Germinal center (tissue), 1 donor: Measurements from ENCODE around the gene C5orf52.
A peak's percentile ranks its signal among the peaks of the same experiment; 100 is the strongest.
"Not testable (repeated sequence)": the region's sequence is repeated elsewhere in the genome, so short reads cannot be mapped to it uniquely, and the experiment has no call there.

Experiments used
- DNase-seq: peaks from one replicate; pipeline ENCODE4 v3.0.0; 2012; ENCODE audit warnings: mixed read lengths, low spot score

C5orf52 gene

GRCh38 chr5:157679801-157680200, 8.5 kb downstream of the C5orf52 start:
- no peak for DNase-seq

- DNase-seq: no peak
These were observed 8.9 kb downstream of the C5orf52 start for GRCh38 chr5:157680239-157680638.

GRCh38 chr5:157681048-157681447, 9.7 kb downstream of the C5orf52 start:
- no peak for DNase-seq

GRCh38 chr5:157682257-157682656, 10.9 kb downstream of the C5orf52 start:
- DNase-seq: no peak

- DNase-seq: not testable (repeated sequence)
These were observed 15.2 kb downstream of the C5orf52 start for GRCh38 chr5:157686276-157687197.

- no peak for DNase-seq
These were observed 15.8 kb downstream of the C5orf52 start for GRCh38 chr5:157687198-157687554.

- peak; percentile 43 for DNase-seq
These were observed 18.8 kb downstream of the C5orf52 start for GRCh38 chr5:157689942-157690689.

GRCh38 chr5:157690690-157691433, 19.5 kb downstream of the C5orf52 start:
- DNase-seq: no peak

GRCh38 chr5:157693816-157694215, 22.5 kb downstream of the C5orf52 start:
- DNase-seq: not testable (repeated sequence)

- not testable (repeated sequence) for DNase-seq
These were observed 24.8 kb downstream of the C5orf52 start for GRCh38 chr5:157696154-157696553.

- not testable (repeated sequence) for DNase-seq
These were observed 27.3 kb downstream of the C5orf52 start for GRCh38 chr5:157698674-157699073.

GRCh38 chr5:157703736-157704135, 32.4 kb downstream of the C5orf52 start:
- no peak for DNase-seq

- no peak for DNase-seq
These were observed 37.5 kb downstream of the C5orf52 start for GRCh38 chr5:157708866-157709265.

- no peak for DNase-seq
These were observed 38.0 kb downstream of the C5orf52 start for GRCh38 chr5:157709346-157709745.

- no peak for DNase-seq
These were observed 39.1 kb downstream of the C5orf52 start for GRCh38 chr5:157710431-157710830.

GRCh38 chr5:157710882-157711281, 39.5 kb downstream of the C5orf52 start:
- no peak for DNase-seq

- DNase-seq: no peak
These were observed 42.7 kb downstream of the C5orf52 start for GRCh38 chr5:157713830-157714595.

- DNase-seq: no peak
These were observed 43.2 kb downstream of the C5orf52 start for GRCh38 chr5:157714596-157714864.

- DNase-seq: peak; percentile 47
These were observed 47.2 kb downstream of the C5orf52 start for GRCh38 chr5:157718519-157718918.

- no peak for DNase-seq
These were observed 47.9 kb downstream of the C5orf52 start for GRCh38 chr5:157719245-157719644.

GRCh38 chr5:157721159-157721558, 49.8 kb downstream of the C5orf52 start:
- no peak for DNase-seq

- DNase-seq: not testable (repeated sequence)
These were observed 51.6 kb downstream of the C5orf52 start for GRCh38 chr5:157722895-157723294.
